T-helper 1 cell treated with Interleukin-12 subunit alpha and Interleukin-12 subunit beta and Interleukin-4 antibody, amounts not matched to agents 30 μg/mL and 1 μg/mL, for 36 hours (primary cell): ENCODE measurements around the gene SUMF1.
A peak's percentile ranks its signal among the peaks of the same experiment; 100 is the strongest.
"Not testable (repeated sequence)": the region's sequence is repeated elsewhere in the genome, so short reads cannot be mapped to it uniquely, and the experiment has no call there.

Experiments
- H3K27ac Mint-ChIP-seq: one replicate; pipeline ENCODE4 v1.8.0; 2021; ENCODE audit warnings: mild to moderate bottlenecking, mixed read lengths
- H3K27me3 Mint-ChIP-seq: one replicate; pipeline ENCODE4 v1.8.0; 2021; ENCODE audit warnings: low read depth, mixed read lengths
- H3K36me3 Mint-ChIP-seq: one replicate; pipeline ENCODE4 v1.8.0; 2021; ENCODE audit warnings: low read depth, mixed read lengths
- H3K4me1 Mint-ChIP-seq: one replicate; pipeline ENCODE4 v1.8.0; 2021; ENCODE audit warnings: low read depth, mixed read lengths
- H3K4me3 Mint-ChIP-seq: one replicate; pipeline ENCODE4 v1.8.0; 2021; ENCODE audit warnings: mild to moderate bottlenecking, moderate library complexity, mixed read lengths
- H3K9me3 Mint-ChIP-seq: one replicate; pipeline ENCODE4 v1.8.0; 2021; ENCODE audit warnings: mixed read lengths

SUMF1 gene

GRCh38 chr3:4350789-4351163 lies 116.3 kb downstream of the SUMF1 start:
- peaks cover 8% of the 10 kb centered on the region for H3K27me3 Mint-ChIP-seq
- peak overlapping the region; percentile 34 for H3K4me3 Mint-ChIP-seq
- no peaks in the 10 kb centered on the region for H3K9me3 Mint-ChIP-seq
- H3K36me3 Mint-ChIP-seq: peaks cover 3% of the 10 kb centered on the region
- H3K27ac Mint-ChIP-seq: no peak overlapping the region
- H3K4me1 Mint-ChIP-seq: peaks cover 14% of the 10 kb centered on the region

DNA sequence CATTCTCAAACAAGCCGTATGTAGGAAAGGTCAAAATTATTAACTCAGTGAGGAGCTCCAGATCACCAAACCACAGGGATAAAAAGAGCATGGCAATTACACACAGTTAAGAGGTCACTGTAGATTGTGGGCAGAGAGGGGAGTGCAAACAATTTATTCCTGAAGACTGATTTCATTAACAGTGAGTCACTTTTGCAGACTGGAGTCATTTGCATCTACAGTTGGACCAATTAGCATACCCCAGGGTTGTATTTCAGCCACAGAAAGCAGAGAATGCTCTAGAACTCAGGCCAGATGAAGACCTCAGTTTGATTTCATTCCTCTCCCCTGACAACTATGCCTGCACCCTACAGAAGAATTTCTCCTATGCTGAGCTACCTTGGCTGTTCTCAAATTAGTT lies 123.8 kb downstream of the SUMF1 start:
- Mint-ChIP-seq H3K4me3 (no peak overlapping the region), H3K27ac (no peak overlapping the region), H3K9me3 (no peaks in the 10 kb centered on the region), H3K4me1 (peaks cover 8% of the 10 kb centered on the region), H3K27me3 (peaks cover 14% of the 10 kb centered on the region), H3K36me3 (peaks cover 5% of the 10 kb centered on the region)

GRCh38 chr3:4341336-4341675 lies 125.8 kb downstream of the SUMF1 start:
- H3K4me3 Mint-ChIP-seq: no peak overlapping the region
- peaks cover 5% of the 10 kb centered on the region for H3K36me3 Mint-ChIP-seq
- no peak overlapping the region for H3K27ac Mint-ChIP-seq
- no peaks in the 10 kb centered on the region for H3K9me3 Mint-ChIP-seq
- H3K4me1 Mint-ChIP-seq: peaks cover 8% of the 10 kb centered on the region
- H3K27me3 Mint-ChIP-seq: peaks cover 18% of the 10 kb centered on the region

DNA sequence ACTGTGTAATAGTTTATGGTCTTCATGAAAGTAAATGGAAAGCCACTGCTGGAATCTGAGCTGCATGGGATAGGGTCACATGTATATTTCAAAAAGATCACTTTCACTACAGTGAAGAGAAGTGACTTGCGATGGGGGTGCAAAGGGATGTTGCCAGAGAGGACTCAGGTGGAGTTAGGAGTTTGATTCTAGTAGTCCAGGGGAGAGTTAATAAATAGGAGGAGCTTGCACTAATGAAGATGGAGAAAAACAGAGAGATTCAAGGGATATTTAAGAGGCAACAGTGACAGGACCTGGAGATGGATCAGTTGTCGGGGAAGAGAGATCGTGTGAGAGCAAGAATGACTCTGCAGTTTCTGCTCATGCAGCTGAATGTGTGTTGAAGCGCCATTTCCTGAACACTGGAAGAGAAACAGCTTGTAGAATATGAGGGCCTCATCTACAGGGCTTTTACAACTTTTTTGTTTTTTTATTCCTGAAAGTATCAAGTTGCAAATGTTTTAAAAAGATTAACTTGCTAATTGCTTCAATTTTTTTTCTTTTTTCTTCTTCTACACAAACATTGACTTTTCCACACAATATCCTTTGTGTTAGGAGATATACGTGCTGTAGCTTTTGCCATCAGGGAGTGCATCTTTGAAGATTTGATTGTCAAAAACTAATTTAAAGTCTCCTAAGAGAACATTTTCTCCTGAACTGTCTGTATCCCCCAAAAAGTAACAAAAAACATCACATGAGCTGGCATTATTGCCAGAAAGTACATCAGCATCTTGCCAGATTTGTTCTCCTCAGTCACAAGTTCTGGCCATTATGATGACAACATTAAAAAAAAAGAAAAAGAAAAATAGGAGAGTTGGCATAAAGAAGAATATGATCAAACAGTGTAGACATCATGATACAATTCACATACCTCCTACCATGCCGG lies 126.4 kb downstream of the SUMF1 start:
- H3K27me3 Mint-ChIP-seq: peaks cover 13% of the 10 kb centered on the region
- H3K36me3 Mint-ChIP-seq: peaks cover 5% of the 10 kb centered on the region
- H3K27ac Mint-ChIP-seq: peak overlapping the region; percentile 49
- H3K4me1 Mint-ChIP-seq: peaks cover 8% of the 10 kb centered on the region
- H3K9me3 Mint-ChIP-seq: no peaks in the 10 kb centered on the region
- peak overlapping the region; percentile 8 for H3K4me3 Mint-ChIP-seq

DNA sequence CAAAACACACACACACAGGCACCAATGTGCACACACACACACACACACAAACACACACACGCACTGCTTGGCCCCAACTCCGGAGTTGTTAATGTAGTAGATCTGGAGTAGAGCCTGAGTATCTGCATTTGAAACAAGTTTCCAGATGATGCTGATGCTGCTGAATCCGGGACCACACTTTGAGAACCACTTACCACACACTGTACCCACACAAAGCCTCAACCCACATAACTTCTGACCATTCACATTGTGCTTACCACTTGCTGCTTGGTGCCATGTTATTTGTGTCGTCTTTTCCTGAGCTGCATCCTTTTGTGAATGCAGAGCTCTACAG lies 127.0 kb downstream of the SUMF1 start:
- Mint-ChIP-seq H3K27ac (peak overlapping the region; percentile 49), H3K4me3 (no peak overlapping the region), H3K9me3 (no peaks in the 10 kb centered on the region), H3K4me1 (peaks cover 8% of the 10 kb centered on the region), H3K36me3 (peaks cover 5% of the 10 kb centered on the region), H3K27me3 (peaks cover 13% of the 10 kb centered on the region)

DNA sequence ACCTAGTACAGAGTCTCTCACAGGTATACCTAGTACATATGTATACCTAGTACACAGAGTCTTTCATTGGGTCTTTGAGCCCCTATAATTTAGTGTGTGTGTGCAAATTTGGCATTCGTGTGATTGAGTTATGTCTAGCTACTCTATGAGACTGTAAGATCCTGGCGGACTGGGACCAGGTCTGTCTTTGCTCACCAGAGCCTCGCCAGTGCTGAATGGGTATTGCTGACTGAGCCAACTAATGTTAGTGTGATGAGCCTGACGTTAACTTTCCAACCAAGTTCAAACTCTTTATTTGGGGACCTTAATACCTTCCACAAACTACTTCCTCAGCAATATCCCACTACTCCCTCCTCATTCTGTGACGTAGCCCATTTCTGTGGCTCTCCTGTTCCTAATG lies 128.3 kb downstream of the SUMF1 start:
- Mint-ChIP-seq H3K9me3 (no peaks in the 10 kb centered on the region), H3K27ac (no peak overlapping the region), H3K4me3 (no peak overlapping the region), H3K4me1 (peaks cover 8% of the 10 kb centered on the region), H3K36me3 (peaks cover 5% of the 10 kb centered on the region), H3K27me3 (peaks cover 8% of the 10 kb centered on the region)

DNA sequence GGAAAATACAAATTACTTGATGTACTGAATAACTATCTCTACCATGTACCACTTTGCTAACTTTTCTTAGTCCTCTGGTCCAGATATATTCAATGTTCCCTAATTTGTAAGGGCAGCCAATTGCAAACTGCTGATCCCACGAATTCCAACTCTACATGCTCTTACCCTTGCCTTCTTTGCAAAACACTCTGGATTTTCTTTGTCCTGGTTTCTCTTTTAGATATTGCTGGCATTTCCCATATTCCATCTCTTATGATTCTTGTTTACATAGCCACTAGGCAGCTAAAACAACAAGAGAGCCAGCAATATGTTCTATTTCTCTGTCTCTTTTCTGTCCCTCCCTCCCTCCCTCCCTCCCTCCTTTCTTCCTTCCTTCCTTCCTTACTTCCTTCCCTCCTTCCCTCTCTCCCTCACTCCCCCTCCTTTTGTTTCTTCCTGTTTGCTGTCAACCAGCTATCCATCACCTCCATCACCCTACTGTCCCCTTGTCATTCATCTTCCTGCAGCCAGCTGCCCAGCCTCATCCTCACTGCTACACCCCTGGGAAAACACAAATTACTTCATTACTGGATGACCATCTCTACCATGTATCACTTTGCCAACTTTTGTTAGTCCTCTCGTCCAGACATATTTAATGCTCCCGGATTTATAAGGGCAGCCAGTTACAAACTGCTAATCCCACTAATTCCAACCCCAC lies 130.1 kb downstream of the SUMF1 start:
- Mint-ChIP-seq H3K4me3 (no peak overlapping the region), H3K36me3 (peaks cover 5% of the 10 kb centered on the region), H3K27ac (no peak overlapping the region), H3K9me3 (no peaks in the 10 kb centered on the region), H3K4me1 (peaks cover 8% of the 10 kb centered on the region), H3K27me3 (peaks cover 8% of the 10 kb centered on the region)

- Mint-ChIP-seq H3K9me3 (no peaks in the 10 kb centered on the region), H3K4me3 (no peak overlapping the region), H3K27ac (no peak overlapping the region), H3K27me3 (peaks cover 8% of the 10 kb centered on the region), H3K36me3 (peaks cover 5% of the 10 kb centered on the region), H3K4me1 (peaks cover 8% of the 10 kb centered on the region)
These were observed 131.1 kb downstream of the SUMF1 start for GRCh38 chr3:4335840-4336562.

- Mint-ChIP-seq H3K9me3 (peaks cover 8% of the 10 kb centered on the region), H3K27ac (no peak overlapping the region), H3K4me1 (no peaks in the 10 kb centered on the region), H3K27me3 (peaks cover 13% of the 10 kb centered on the region), H3K36me3 (peaks cover 4% of the 10 kb centered on the region), H3K4me3 (no peak overlapping the region)
These were observed 132.5 kb downstream of the SUMF1 start for GRCh38 chr3:4334548-4334947.

DNA sequence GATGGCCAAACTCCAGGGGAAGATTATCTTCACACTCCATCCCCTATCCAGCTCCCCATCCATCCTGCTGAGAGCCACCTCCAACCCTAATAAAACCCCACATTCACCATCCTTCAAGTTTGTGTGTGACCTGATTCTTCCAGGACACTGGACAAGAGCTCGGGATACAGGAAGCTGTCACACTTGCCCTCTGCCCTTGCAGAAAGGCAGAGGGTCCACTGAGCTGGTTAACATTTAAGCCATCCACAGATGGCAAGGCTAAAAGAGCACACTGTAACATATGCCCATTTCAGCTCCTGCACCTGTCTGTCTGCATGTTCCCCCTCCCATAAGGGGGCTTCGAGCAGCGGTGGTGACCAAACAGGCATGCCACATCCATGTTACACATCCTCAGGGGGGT lies 134.1 kb downstream of the SUMF1 start:
- Mint-ChIP-seq H3K9me3 (peaks cover 16% of the 10 kb centered on the region), H3K27me3 (peaks cover 13% of the 10 kb centered on the region), H3K27ac (no peak overlapping the region), H3K4me1 (no peaks in the 10 kb centered on the region), H3K4me3 (no peak overlapping the region), H3K36me3 (peaks cover 7% of the 10 kb centered on the region)

- H3K36me3 Mint-ChIP-seq: peaks cover 7% of the 10 kb centered on the region
- peaks cover 16% of the 10 kb centered on the region for H3K9me3 Mint-ChIP-seq
- no peak overlapping the region for H3K27ac Mint-ChIP-seq
- peaks cover 11% of the 10 kb centered on the region for H3K27me3 Mint-ChIP-seq
- no peak overlapping the region for H3K4me3 Mint-ChIP-seq
- H3K4me1 Mint-ChIP-seq: no peaks in the 10 kb centered on the region
These were observed 134.5 kb downstream of the SUMF1 start for GRCh38 chr3:4332574-4332973.

GRCh38 chr3:4332111-4332510 lies 135.0 kb downstream of the SUMF1 start:
- Mint-ChIP-seq H3K27me3 (peaks cover 6% of the 10 kb centered on the region), H3K9me3 (peaks cover 16% of the 10 kb centered on the region)

DNA sequence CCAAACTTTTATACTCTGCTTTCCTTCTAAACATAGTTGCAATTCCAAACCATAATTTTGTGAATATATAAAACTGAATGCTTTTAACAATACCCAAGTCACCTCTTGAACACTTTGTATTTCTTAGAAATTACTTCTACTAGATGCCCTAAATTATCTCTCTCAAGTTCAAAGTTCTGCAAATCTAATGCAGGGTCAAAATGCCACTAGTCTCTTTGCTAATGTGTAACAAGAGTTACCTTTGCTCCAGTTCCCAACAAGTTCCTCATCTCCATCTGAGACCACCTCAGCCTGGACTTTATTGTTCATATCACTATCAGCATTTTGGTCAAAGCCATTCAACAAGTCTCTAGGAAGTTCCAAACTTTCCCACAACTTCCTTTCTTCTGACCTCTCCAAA lies 137.3 kb downstream of the SUMF1 start:
- H3K4me1 Mint-ChIP-seq, H3K36me3 Mint-ChIP-seq, H3K4me3 Mint-ChIP-seq, H3K27ac Mint-ChIP-seq, H3K27me3 Mint-ChIP-seq: not testable (repeated sequence)
- H3K9me3 Mint-ChIP-seq: peaks cover 16% of the 10 kb centered on the region

More at GRCh38 chr3:4332111-4332510, 135.0 kb downstream of the SUMF1 start:
- peaks cover 7% of the 10 kb centered on the region for H3K36me3 Mint-ChIP-seq
- no peak overlapping the region for H3K27ac Mint-ChIP-seq
- H3K4me1 Mint-ChIP-seq: no peaks in the 10 kb centered on the region
- H3K4me3 Mint-ChIP-seq: no peak overlapping the region

GRCh38 chr3:4326868-4327267 lies 140.2 kb downstream of the SUMF1 start:
- Mint-ChIP-seq H3K4me1 (no peaks in the 10 kb centered on the region), H3K4me3 (no peak overlapping the region), H3K27ac (no peak overlapping the region), H3K36me3 (peaks cover 7% of the 10 kb centered on the region), H3K27me3 (peaks cover 9% of the 10 kb centered on the region), H3K9me3 (peaks cover 16% of the 10 kb centered on the region)
